ENCODE results near the gene CNNM4. TPM values are rescaled to one million over a fixed set of nuclear protein-coding genes. Genes with fewer than 3 reads are reported as not detected.
A peak's percentile ranks its signal among the peaks of the same experiment; 100 is the strongest.

The CNNM4 gene
- total RNA-seq, 1 donor from 2014 or later = 1.4 TPM

- peak; percentile 52 for DNase-seq (ENCODE audit: low spot score)
Measured at GRCh38 chr2:96859099-96859649, 98.5 kb downstream of the CNNM4 start.

GRCh38 chr2:96859681-96860064 lies 99.0 kb downstream of the CNNM4 start:
- DNase-seq (ENCODE audit: low spot score) = no peak

DNA sequence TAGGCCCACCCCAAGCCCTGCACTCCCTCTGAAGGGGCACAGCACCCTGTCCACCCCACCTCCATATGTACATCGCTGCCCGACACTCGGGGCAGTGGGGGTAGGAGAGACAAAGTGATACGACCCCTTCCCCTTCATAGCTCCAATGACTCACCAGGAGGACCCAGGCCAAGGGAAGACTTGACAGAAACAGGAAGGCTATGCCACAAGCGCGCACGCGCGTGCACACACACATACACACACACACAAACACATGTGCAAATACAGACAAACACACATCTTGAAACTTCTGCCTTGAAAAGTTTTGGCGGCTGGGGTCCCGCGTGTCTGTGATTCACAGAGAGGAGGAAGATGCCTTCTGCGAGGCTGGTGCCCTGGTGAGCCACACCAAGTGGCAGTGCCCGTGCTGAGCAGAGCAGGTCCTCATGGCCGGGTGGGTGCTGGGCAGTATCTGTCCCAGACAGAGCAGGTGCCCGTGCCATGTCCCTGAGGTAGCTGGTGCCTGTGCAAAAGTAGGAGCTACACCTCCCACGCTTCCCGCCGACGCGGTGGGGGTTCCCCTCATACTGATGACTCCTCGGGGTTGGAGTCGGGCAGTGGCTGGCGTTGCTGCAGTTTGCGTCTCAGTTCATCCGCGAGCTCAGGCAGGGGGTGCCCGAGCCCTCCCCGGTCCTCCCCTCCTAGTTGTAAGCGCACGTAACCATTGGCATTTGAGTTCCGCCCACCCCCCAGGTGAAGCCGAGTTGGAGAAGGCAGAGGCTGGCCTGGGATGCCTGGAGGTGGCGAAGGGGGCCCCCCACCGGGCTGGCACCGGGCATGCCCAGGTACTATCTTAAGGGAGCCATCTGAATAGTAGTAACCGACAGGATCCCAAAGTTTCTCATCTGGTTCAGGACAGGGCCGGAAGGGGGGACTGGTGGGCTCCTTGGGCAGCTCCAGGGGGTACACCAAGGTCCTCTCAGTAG lies 99.6 kb downstream of the CNNM4 start:
- no peak for DNase-seq (ENCODE audit: low spot score)

DNA sequence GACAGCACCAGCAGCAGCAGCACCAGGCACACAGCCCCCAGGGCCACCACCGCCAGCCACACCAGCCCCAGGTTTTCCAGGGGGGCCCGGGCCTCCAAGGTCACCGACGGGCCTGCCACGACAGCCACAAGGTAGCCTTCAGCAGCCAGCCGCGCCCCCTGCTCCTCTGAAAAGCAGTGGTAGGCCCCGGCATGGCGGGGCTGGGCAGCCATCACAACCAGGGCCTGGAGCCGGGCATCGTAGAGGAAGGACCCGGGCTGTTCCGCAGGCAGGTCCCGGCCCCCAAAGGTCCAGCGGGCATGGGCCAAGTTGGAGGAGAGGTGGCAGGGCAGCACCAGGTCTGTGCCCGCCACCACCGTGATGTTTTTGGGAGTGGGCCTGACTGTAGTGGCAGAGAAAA lies 100.4 kb downstream of the CNNM4 start:
- no peak for DNase-seq (ENCODE audit: low spot score)

Other genes starting within 250 kb of the CNNM4 start
- gene ARID5A, start 224.2 kb upstream of the CNNM4 start, total RNA-seq (ENCODE audit: insufficient read depth, low replicate concordance) = 11.3 TPM
- 28.2 TPM for gene KANSL3, start 122.6 kb upstream of the CNNM4 start, total RNA-seq (ENCODE audit: insufficient read depth, low replicate concordance)
- gene FER1L5, start 118.1 kb upstream of the CNNM4 start, total RNA-seq (ENCODE audit: insufficient read depth, low replicate concordance) = 0.48 TPM
- 9.4 TPM for gene LMAN2L, start 20.8 kb upstream of the CNNM4 start, total RNA-seq (ENCODE audit: insufficient read depth, low replicate concordance)
- 7.7 TPM for gene CNNM3, start 55.4 kb downstream of the CNNM4 start, total RNA-seq (ENCODE audit: insufficient read depth, low replicate concordance)
- 6.5 TPM for gene ANKRD23, start 83.1 kb downstream of the CNNM4 start, total RNA-seq (ENCODE audit: insufficient read depth, low replicate concordance)
- gene ANKRD39, start 97.1 kb downstream of the CNNM4 start, total RNA-seq (ENCODE audit: insufficient read depth, low replicate concordance) = 17.3 TPM
- gene SEMA4C, start 109.2 kb downstream of the CNNM4 start, total RNA-seq (ENCODE audit: insufficient read depth, low replicate concordance) = 25.5 TPM
- not detected for gene FAM178B, start 225.7 kb downstream of the CNNM4 start, total RNA-seq (ENCODE audit: insufficient read depth, low replicate concordance)

All from umbilical cord (tissue), 2 donors.